GM21515 (cell line): ENCODE results near the gene ZC3H7A.
"Not testable (repeated sequence)": the region's sequence is repeated elsewhere in the genome, so short reads cannot be mapped to it uniquely, and the experiment has no call there.

Experiments used
- ATAC-seq: cut with Tn5 transposase; IDR thresholded peaks from one replicate; pipeline ENCODE4 v1.9.1; 2021; ENCODE audit not compliant: unreplicated experiment

The ZC3H7A gene

DNA sequence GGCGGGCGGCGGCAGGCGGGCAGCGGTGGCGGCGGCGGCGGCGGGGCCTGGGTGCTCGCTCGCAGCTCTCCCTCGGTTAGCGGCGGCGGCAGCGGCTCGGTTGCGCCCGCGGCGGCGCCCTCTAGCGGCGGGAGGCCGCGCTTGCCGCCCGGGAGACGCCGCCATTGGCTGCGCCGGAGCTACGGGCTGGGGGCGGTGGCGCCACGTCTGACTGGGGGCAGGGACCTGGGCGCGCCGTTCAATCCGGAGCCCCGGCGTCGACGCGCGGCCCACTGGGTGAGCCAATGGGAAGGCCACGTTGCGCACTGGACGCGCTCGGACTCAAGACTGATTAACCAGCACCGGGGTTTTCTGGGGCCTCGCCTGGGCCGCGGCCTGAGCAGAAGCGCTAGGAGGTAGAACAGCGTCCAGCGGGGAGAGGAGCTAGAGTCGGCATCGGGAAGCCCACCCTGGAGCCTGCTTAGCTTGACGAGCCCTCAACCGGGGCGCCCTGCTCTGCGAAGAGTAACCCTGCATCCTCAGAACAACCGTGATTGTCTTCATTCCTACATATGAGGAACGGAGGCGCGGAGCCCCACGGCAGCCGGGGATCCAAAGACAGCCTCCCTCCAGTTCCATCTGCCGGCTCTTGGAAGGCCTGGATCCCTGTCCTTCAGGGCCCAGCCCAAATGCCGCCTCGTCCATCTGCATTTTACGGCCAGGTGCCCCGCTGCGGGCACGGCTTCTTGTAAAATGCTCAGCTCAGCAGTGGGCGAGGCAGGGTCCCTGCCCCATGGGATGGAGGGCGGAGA lies at the start of gene ZC3H7A:
Gene ZC3H7A (minus strand): TSS at position 93 of the 791 bp plus-strand sequence. CDS start 14,904 bp downstream, outside the sequence.
- ATAC-seq: peak; percentile 90

DNA sequence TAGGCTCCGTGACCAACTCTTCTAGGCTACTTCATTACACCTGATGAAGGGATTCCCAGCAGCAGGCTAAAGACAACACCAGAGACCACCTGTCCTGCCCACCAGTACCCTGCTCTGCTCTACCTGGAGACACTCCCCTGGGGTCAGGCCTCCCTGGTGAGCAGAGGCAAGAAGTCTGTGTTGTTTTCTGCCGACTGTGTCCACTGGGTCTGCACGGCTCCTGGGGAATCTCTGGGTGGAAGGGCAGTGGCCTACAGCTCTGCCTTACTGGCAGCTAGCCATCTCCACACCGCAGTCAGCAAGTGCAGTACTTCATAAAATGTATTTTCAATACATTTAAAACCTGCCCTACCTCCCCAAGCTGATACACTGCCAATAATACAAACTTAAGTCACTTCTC lies 47.4 kb upstream of the ZC3H7A start:
- ATAC-seq: no peak

DNA sequence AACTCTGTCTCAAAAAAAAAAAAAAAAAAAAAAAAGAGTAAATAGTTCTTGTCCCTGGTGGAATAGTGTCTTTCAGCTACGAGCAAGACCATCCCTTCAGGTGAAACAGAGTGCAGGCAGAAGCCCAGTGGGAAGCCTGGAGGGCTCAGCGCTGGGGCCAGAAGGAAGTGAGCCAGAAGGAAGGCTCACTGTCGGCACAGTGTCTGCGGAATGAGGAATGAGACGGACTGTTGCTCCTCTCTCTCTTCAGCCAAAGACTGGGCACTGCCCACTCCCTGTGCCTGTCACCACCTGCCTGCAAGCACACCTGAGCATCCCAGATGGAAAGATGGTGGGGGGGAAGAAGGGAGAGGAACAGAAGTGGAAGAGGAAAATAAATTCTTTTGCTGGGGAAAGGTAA lies 46.8 kb upstream of the ZC3H7A start:
- ATAC-seq: no peak

DNA sequence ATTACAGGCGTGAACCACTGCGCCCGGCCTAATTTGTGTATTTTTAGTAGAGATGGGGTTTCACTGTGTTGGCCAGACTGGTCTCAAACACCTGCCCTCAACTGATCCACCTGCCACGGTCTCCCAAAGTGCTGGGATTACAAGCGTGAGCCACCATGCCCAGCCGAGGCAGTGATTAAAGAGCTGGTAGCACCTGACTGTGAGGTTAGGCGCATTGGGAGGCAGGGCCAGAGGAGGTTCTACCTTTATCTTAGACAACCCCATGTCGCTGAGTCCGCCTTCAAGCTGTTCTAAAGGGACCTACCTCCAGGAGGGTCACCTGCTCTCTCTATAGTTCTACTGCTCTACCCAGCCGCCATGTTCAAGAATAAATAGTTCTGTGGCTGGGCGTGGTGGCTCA lies 46.1 kb upstream of the ZC3H7A start:
- ATAC-seq: no peak

DNA sequence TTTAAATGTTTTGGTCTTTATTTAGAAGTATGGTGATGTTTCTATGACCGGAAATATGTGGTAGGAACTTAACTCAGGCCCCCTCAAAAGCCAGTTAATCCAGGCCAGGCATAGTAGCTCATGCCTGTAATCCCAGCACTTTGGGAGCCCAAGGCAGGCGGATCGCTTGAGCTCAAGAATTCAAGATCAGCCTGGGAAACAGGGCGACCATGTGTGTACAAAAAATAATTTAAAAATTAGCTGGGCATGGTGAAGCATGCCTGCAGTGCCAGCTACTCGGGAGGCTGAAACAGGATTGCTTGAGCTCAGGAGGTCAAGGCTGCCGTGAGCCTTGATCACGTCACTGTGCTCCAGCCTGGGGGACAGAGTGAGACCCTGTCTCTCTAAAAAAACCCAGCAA lies 44.0 kb upstream of the ZC3H7A start:
- no peak for ATAC-seq

DNA sequence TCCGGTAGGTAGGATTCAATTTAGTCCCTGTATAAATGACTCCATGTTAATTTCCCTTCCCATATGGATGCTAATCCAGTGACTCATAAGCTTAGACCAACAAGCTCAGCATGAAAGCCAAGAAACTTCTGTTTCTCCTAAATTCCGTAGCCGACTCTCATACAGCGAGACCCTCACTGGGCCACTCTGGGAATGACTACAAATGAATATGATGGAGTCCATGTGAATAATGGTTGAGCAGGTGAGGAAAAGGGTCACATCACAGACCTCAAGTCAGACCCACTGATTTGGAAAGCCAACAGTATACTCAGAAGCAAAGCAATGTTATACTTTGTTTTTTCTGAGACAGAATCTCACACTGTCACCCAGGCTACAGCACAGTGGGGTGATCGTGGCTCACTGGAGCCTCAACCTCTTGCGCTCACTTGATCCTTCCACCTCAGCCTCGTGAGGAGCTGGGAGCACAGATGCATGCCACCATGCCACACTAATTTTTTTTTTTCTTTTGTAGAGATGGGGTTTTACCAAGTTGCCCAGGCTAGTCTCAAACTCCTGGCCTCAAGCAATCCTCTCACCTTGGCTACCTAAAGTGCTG lies 39.7 kb upstream of the ZC3H7A start:
- no peak for ATAC-seq

GRCh38 chr16:11835891-11836649 lies 39.0 kb upstream of the ZC3H7A start:
- no peak for ATAC-seq

DNA sequence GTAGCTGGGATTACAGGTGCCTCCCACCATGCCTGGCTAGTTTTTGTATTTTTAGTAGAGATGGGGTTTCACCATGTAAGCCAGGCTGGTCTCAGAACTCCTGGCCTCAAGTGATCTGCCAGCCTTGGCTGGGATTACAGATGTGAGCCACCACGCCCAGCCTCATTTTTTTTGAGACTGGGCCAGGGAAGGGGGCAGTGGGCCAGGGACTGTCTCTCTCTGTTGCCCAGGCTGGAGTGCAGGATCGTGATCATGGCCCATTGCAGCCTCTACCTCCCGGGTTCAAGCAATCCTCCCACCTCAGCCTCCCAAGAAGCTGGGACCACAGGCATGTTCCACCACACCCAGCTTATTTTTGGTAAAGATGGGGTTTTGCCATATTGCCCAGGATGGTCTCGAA lies 38.3 kb upstream of the ZC3H7A start:
- ATAC-seq: no peak

DNA sequence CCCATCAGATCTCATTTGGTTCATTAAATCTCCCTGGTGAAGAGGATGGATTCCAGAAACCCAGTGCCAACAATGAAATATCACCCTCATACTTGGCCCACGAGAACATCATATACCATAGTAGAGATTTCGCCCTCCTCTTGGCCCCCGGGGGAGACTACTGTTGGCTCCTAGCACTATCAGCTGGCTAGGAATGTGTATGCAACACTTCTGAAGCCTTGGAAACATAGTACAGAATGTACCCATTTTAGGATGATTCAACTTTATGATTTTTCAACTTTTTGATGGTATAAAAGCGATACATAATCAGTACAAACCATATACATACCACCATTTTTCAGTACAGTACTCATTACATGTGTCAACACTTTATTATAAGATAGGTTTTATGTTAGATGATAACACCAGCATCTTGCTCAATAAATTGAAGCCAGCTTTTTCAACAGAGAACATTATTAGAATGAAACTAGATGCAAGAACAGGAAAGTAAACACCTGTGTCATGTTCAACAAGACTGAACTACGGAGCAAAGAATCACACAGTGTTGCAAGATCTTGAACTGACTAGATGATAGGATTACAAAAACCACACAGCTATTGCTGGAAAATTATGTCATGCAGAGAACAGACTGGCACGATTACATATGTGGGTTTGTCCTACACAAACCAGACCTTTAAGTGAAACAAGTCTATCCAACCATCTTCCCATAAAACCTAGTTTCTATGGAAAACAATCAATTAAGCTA lies 37.1 kb upstream of the ZC3H7A start:
- no peak for ATAC-seq

DNA sequence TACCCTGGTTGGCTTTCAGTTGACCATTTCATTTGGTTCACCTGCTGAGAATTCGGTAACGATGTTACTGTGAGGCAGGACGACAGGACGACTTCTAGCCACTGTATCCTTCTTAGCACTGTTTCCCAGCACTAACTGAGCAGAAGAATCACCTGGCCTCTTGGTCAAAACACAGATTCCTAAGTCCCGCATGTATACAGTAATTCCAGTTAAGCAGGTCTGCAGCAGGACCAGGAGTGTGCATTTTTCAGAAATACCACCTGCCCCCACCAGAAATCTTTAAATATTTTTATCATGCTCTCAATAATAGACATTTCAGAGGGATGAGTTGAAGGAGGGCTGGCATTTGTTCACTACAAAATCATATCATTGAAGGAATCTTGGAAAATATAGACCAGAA lies 31.6 kb upstream of the ZC3H7A start:
- ATAC-seq: no peak

- ATAC-seq: not testable (repeated sequence)
These were observed 28.6 kb upstream of the ZC3H7A start for GRCh38 chr16:11825520-11826165.

GRCh38 chr16:11824362-11824761 lies 27.3 kb upstream of the ZC3H7A start:
- ATAC-seq: no peak

DNA sequence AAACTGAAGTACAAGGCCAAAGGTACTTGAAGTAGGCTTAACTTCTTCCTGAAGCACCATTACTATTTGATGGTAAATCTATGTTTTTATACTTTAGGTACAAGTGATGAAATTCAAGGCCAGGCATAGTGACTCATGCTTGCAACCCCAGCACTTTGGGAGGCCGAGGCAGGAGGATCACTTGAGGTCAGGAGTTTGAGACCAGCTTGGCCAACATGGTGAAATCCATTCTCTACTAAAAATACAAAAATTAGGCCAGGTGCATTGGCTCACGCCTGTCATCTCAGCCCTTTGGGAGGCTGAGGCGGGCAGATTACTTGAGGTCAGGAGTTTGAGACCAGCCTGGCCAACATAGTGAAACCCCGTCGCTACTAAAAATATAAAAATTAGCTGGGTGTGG lies 26.6 kb upstream of the ZC3H7A start:
- not testable (repeated sequence) for ATAC-seq

DNA sequence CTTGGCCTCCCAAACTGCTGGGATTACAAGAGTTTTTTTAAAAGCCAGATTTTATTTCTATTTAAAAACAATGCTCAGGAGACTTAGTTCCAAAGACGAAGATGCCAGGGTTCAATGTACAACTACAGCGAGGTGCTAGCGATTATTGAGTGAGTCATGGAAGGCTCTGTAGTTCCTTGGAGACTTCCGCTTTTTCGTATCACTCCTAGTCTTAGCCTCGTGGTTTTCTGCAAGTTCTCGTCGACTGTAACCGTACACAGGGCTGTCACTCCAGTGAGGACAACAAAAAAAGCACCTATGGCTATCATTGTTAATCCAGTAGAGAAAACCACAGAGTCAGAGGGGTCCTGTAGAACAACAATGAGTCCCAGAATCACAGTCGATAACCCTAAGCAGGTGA lies 22.7 kb upstream of the ZC3H7A start:
- no peak for ATAC-seq

DNA sequence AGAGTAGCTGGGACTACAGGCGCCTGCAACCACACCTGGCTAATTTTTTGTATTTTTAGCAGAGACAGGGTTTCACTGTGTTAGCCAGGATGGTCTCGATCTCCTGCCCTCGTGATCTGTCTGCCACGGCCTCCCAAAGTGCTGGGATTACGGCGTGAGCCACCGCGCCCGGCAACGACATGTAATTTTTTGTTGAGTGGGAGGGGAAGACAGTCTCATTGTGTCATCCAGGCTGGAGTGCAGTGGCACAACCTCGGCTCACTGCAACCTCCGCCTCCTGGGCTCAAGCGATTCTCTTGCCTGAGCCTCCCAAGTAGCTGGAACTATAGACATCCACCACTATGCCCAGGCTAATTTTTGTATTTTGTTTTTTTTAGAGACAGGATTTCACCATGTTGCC lies 21.9 kb upstream of the ZC3H7A start:
- ATAC-seq: not testable (repeated sequence)

- no peak for ATAC-seq
These were observed 19.1 kb upstream of the ZC3H7A start for GRCh38 chr16:11816123-11816522.

GRCh38 chr16:11814800-11815199 lies 17.7 kb upstream of the ZC3H7A start:
- ATAC-seq: not testable (repeated sequence)

DNA sequence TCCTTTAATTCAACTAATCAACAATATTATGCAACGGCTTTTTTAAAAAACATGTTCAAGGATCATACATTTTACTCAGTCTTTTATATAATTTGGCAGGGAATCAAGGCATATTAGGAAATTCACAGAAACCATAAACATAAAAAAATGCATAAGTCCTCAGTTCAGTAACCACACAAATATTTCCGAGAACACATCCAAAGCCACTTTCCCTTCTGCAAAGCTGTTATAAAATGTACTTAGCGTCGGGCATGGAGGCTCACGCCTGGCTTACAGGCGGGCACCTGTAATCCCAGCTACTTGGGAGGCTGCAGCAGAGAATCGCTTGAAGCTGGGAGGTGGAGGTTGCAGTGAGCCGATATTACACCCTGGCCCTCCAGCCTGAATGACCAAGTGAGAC lies 9.7 kb upstream of the ZC3H7A start:
- no peak for ATAC-seq

DNA sequence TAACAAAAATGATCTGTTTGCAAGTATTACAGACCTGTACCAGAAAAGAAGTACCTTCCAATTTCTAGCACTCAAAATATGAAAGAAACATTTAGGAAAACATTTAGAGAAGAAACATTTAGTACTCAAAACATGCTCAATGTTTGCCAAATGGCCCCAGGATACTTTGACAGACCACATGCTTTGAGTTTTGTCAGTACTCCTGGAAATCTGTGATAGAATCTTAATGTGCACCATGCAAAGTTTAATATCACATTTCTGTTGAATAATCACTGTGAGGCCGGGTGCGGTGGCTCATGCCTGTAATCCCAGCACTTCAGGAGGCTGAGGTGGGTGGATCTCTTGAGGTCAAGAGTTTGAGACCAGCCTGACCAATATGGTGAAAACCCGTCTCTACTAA lies 8.5 kb upstream of the ZC3H7A start:
- no peak for ATAC-seq

GRCh38 chr16:11801481-11802021 lies 4.5 kb upstream of the ZC3H7A start:
- ATAC-seq: no peak

- no peak for ATAC-seq
These were observed 3.3 kb upstream of the ZC3H7A start for GRCh38 chr16:11800382-11800718.
